H1 (cell line): Measurements from ENCODE around the gene ANXA2R. TPM values are rescaled to one million over a fixed set of nuclear protein-coding genes. Genes with fewer than 3 reads are reported as not detected.

Source experiments
- CTCF ChIA-PET: fragments of 300-600 bp; sonication (Branson Sonifier 250); formaldehyde crosslinking; loops from one replicate; lab custom pipeline; 2021; ENCODE audit not compliant: partially characterized antibody; lab: Charles Lee
- POLR2A ChIA-PET: fragments of 300-600 bp; sonication (Branson Sonifier 250); formaldehyde crosslinking; loops from one replicate; lab custom pipeline; 2021; ENCODE audit warnings: inconsistent platforms; ENCODE audit not compliant: partially characterized antibody; lab: Charles Lee
- DNase-seq, 2 experiments: peaks; one replicate each; pipeline versions ENCODE4 v3.0.0 to v3.0.0-alpha.2; 2010 to 2022; ENCODE audit warnings: low spot score in 2 of 2, low read depth in 1 of 2, mixed read lengths in 1 of 2
- FAIRE-seq: peaks from 2 replicates; lab custom pipeline; 2011; peaks lifted over from hg19 to GRCh38; lab: Jason Lieb, UNC
- H2AFZ ChIP-seq: 2 replicates; pipeline ENCODE4 v1.8.1; 2012; ENCODE audit warnings: low read length, inconsistent platforms
- H2AK5ac ChIP-seq: 2 replicates; pipeline ENCODE4 v1.6.1; 2013; ENCODE audit warnings: low read depth, low read length
- H2BK120ac ChIP-seq: replicated peaks from 2 replicates; pipeline ENCODE3; 2013; ENCODE audit warnings: low read depth, low read length, inconsistent platforms
- H2BK12ac ChIP-seq: 2 replicates; pipeline ENCODE4 v1.6.1; 2013; ENCODE audit warnings: low read depth, low read length
- H2BK15ac ChIP-seq: 2 replicates; pipeline ENCODE4 v1.6.1; 2013; ENCODE audit warnings: low read length
- H2BK20ac ChIP-seq: 2 replicates; pipeline ENCODE4 v1.6.1; 2013; ENCODE audit warnings: low read length
- H2BK5ac ChIP-seq: 2 replicates; pipeline ENCODE4 v1.6.1; 2013; ENCODE audit warnings: low read depth, low read length
- H3K14ac ChIP-seq: 2 replicates; pipeline ENCODE4 v1.6.1; 2013; ENCODE audit warnings: inconsistent platforms; ENCODE audit not compliant: insufficient read length
- H3K18ac ChIP-seq: 2 replicates; pipeline ENCODE4 v1.6.1; 2013; ENCODE audit warnings: low read length; ENCODE audit errors: extremely low read depth
- H3K23ac ChIP-seq: 2 replicates; pipeline ENCODE4 v1.6.1; 2013; ENCODE audit warnings: inconsistent platforms; ENCODE audit not compliant: insufficient read length
- H3K23me2 ChIP-seq: 2 replicates; pipeline ENCODE4 v1.6.1; 2013; ENCODE audit warnings: low read depth, low read length
- H3K27ac ChIP-seq: 2 replicates; pipeline ENCODE4 v1.6.1; 2011; ENCODE audit warnings: low read depth, low read length, inconsistent platforms
- H3K27me3 ChIP-seq, 4 experiments: replicated peaks in 1 of 4; 1 replicate in 1 of 4; 2 replicates in 3 of 4; pipeline versions ENCODE4 v1.6.1 to v1.8.1; 2011 to 2013; ENCODE audit warnings: low read length in 3 of 4, mild to moderate bottlenecking in 3 of 4, inconsistent platforms in 2 of 4, mixed read lengths in 2 of 4, moderate library complexity in 1 of 4; ENCODE audit not compliant: control insufficient read depth in 3 of 4, insufficient read depth in 3 of 4; ENCODE audit errors: extremely low read depth in 1 of 4
- H3K36me3 ChIP-seq, 4 experiments: 2 replicates each; pipeline versions ENCODE4 v1.6.1 to v1.8.1; 2011 to 2013; ENCODE audit warnings: mild to moderate bottlenecking in 4 of 4, low read length in 3 of 4, moderate library complexity in 2 of 4, control low read depth in 1 of 4, inconsistent platforms in 1 of 4; ENCODE audit not compliant: insufficient read depth in 4 of 4, control insufficient read depth in 2 of 4
- H3K4ac ChIP-seq: replicated peaks from 2 replicates; pipeline ENCODE3; 2013; ENCODE audit warnings: low read length, low read depth, mixed read lengths, inconsistent platforms; ENCODE audit not compliant: insufficient read length
- H3K4me1 ChIP-seq, 4 experiments: replicated peaks in 1 of 4; 1 replicate in 1 of 4; 2 replicates in 3 of 4; pipeline versions ENCODE4 v1.6.1 to v1.8.1; 2011 to 2013; ENCODE audit warnings: low read length in 3 of 4, inconsistent platforms in 2 of 4, mixed read lengths in 1 of 4; ENCODE audit not compliant: insufficient read depth in 4 of 4, control insufficient read depth in 3 of 4
- H3K4me2 ChIP-seq, 2 experiments: 2 replicates each; pipeline versions ENCODE4 v1.6.1 to v1.8.1; 2011 to 2013; ENCODE audit warnings: low read depth in 2 of 2, low read length in 2 of 2, control low read depth in 1 of 2, inconsistent platforms in 1 of 2, mild to moderate bottlenecking in 1 of 2; ENCODE audit not compliant: insufficient read depth in 1 of 2
- H3K4me3 ChIP-seq, 4 experiments: fragments of 200-600, 300-600 bp in 1 of 4; sonication (generic), shearing (Covaris generic), sonication (Bioruptor Twin) in 1 of 4; 2 replicates each; pipeline versions ENCODE4 v1.5.1 to v1.8.1; 2011 to 2016; ENCODE audit warnings: low read length in 4 of 4, low read depth in 3 of 4, control low read depth in 2 of 4, inconsistent platforms in 2 of 4, mild to moderate bottlenecking in 2 of 4, mixed read lengths in 1 of 4, moderate library complexity in 1 of 4; ENCODE audit not compliant: insufficient read depth in 2 of 4; ENCODE audit errors: extremely low read depth in 1 of 4
- H3K56ac ChIP-seq: replicated peaks from 2 replicates; pipeline ENCODE3; 2013; ENCODE audit warnings: low read depth, mild to moderate bottlenecking, mixed read lengths, low read length, inconsistent platforms; ENCODE audit not compliant: insufficient read length
- H3K79me1 ChIP-seq: 2 replicates; pipeline ENCODE4 v1.6.1; 2013; ENCODE audit warnings: low read depth, low read length, control low read depth
- H3K79me2 ChIP-seq, 2 experiments: 2 replicates each; pipeline versions ENCODE4 v1.6.1 to v1.8.1; 2012 to 2013; ENCODE audit warnings: low read length in 2 of 2, mild to moderate bottlenecking in 2 of 2, inconsistent platforms in 1 of 2; ENCODE audit not compliant: insufficient read depth in 2 of 2, control insufficient read depth in 1 of 2
- H3K9ac ChIP-seq, 4 experiments: replicated peaks in 1 of 4; 1 replicate in 1 of 4; 2 replicates in 3 of 4; pipeline versions ENCODE4 v1.6.1 to v1.8.1; 2011 to 2013; ENCODE audit warnings: low read depth in 3 of 4, low read length in 3 of 4, control low read depth in 2 of 4, mild to moderate bottlenecking in 2 of 4, moderate library complexity in 2 of 4, inconsistent platforms in 1 of 4; ENCODE audit errors: extremely low read depth in 1 of 4
- H3K9me3 ChIP-seq, 2 experiments: 2 replicates each; pipeline versions ENCODE4 v1.6.1 to v1.8.1; 2012 to 2013; ENCODE audit warnings: mild to moderate bottlenecking in 2 of 2, moderate library complexity in 2 of 2, control low read depth in 1 of 2, inconsistent platforms in 1 of 2, low read depth in 1 of 2, low read length in 1 of 2, mixed read lengths in 1 of 2; ENCODE audit not compliant: insufficient read depth in 2 of 2
- H4K20me1 ChIP-seq, 2 experiments: replicated peaks in 1 of 2; 2 replicates each; pipeline versions ENCODE3 to v1.8.1; 2011 to 2013; ENCODE audit warnings: inconsistent platforms in 2 of 2, low read length in 2 of 2, mild to moderate bottlenecking in 1 of 2; ENCODE audit not compliant: insufficient read depth in 2 of 2, control insufficient read depth in 1 of 2
- H4K5ac ChIP-seq: 2 replicates; pipeline ENCODE4 v1.6.1; 2013; ENCODE audit warnings: low read length, low read depth, mixed read lengths, inconsistent platforms; ENCODE audit not compliant: insufficient read length
- H4K8ac ChIP-seq: 2 replicates; pipeline ENCODE4 v1.8.0; 2013; ENCODE audit warnings: mild to moderate bottlenecking, moderate library complexity, low read length, inconsistent platforms; ENCODE audit not compliant: insufficient read depth; ENCODE audit errors: extremely low read depth
- H4K91ac ChIP-seq: replicated peaks from 2 replicates; pipeline ENCODE3; 2013; ENCODE audit warnings: low read length, mixed read lengths, inconsistent platforms; ENCODE audit not compliant: insufficient read length
- CBX5 ChIP-seq: fragments of 300-800, 300-1000 bp; sonication (generic); IDR thresholded peaks from 2 replicates; pipeline ENCODE4 v1.7.1; 2016; ENCODE audit warnings: antibody characterized with exemption, low read length, low read depth
- RNF2 ChIP-seq: fragments of 200-900, 300-1000 bp; sonication (generic); IDR thresholded peaks from 2 replicates; pipeline ENCODE4 v1.7.1; 2016; ENCODE audit warnings: borderline replicate concordance, low read depth, mild to moderate bottlenecking, antibody characterized with exemption, low read length; ENCODE audit not compliant: poor library complexity, severe bottlenecking; ENCODE audit errors: missing control alignments
- WGBS, 2 experiments: shearing (Covaris generic) in 1 of 2; methylation state at CpG; one replicate each; pipeline versions ENCODE4 v1.1.6 to v1.1.7; 2013 to 2015; ENCODE audit warnings: low lambda C conversion rate in 2 of 2, mixed read lengths in 2 of 2, inconsistent platforms in 1 of 2, low coverage in 1 of 2, missing lambda C conversion rate in 1 of 2; ENCODE audit not compliant: insufficient replicate concordance in 2 of 2, insufficient coverage in 1 of 2, insufficient read length in 1 of 2; ENCODE audit errors: extremely low coverage in 1 of 2, missing lambda C conversion rate in 1 of 2; 5-methylcytosine and 5-hydroxymethylcytosine counted together
- polyA plus RNA-seq, 7 experiments: library from polyadenylated mRNA; depleted of rRNA in 3 of 7; stranded (reverse) in 5 of 7; unstranded in 2 of 7; fragments of >200 nt in 5 of 7; fragments of 200-250 nt in 2 of 7; gene quantifications; 1 replicate in 5 of 7; 2 replicates in 1 of 7; 4 replicates in 1 of 7; pipeline versions ENCODE4 v1.2.1 to v1.2.3, GENCODE V29; 2011 to 2013; ENCODE audit warnings: missing spikeins in 2 of 7, mixed read lengths in 2 of 7
- total RNA-seq: library from RNA; stranded (reverse); fragmentation: NEBNext Ultra II Directional; extraction: Animal tissue kit (Norgen Biotek cat#: 25700); gene quantifications from 2 replicates; pipeline ENCODE4 v1.2.1, GENCODE V29; 2021

The ANXA2R gene
- total and polyA plus RNA-seq, 2 of the 8 experiments (the other 6 are each of a cell fraction or from before 2014, with no cell fraction given) = 0.08 to 0.17 TPM

DNA sequence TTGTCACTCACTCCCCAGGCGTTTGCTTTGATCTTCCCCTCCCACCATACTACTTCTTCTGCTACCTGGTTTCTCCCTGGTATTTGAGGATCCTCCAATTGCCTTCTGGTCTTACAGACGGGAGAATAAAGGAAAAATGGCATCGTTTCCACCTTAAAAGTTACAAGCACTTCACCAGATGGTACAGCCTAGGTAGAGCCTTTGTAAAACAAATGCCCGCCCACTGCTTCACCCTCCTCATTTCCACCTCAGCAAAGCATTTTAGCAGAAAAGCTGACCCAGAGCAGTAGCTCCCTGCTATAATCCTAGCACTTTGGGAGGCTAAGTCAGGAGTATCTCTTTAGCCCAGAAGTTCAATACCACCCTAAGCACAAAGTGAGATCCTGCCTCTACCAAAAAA is 5.1 kb upstream of the ANXA2R start:
- H4K5ac ChIP-seq = no peak overlapping the region
- FAIRE-seq (no peak), DNase-seq (no peak)
- H2AK5ac ChIP-seq = no peak overlapping the region
- ChIA-PET CTCF (interaction anchor here (0.6 to 2.0 kb wide), 7 partner anchors 8 to 92 kb away, joined by 3 to 8 read pairs (median 3); no protein-coding TSS in a partner anchor), POLR2A (interaction anchor here (0.7 to 2.7 kb wide), 6 partner anchors 11 to 75 kb away, joined by 3 to 8 read pairs (median 4); partner anchors contain the start of gene ZNF131)
- peak overlapping the region; percentile 46 to 72 for H3K4me2 ChIP-seq
- H2BK120ac ChIP-seq = no peak overlapping the region
- no peak overlapping the region for H3K23ac ChIP-seq
- WGBS, 2 experiments = 7% methylated on average over 4 of the region's 4 CpGs; no CpG with 5 or more reads in 1 of the 2 experiments
- no peak overlapping the region for H3K27ac ChIP-seq
- no peak overlapping the region for H3K56ac ChIP-seq
- no peaks in the 10 kb centered on the region; the same call in 1 of the 2 replicates for H3K23me2 ChIP-seq
- H3K27me3 ChIP-seq = peaks cover 36 to 63% (median 52%) of the 10 kb centered on the region in 4 experiments
- peak overlapping the region in 2 of 4 experiments; percentile 29 to 41; a peak in 5 of 8 replicates for H3K4me3 ChIP-seq
- peaks cover 11 to 25% of the 10 kb centered on the region in 2 experiments for H4K20me1 ChIP-seq
- H3K18ac ChIP-seq = no peak overlapping the region
- H2BK12ac ChIP-seq = no peak overlapping the region
- no peak overlapping the region for H2BK15ac ChIP-seq
- H3K79me2 ChIP-seq = no peaks in the 10 kb centered on the region
- no peak overlapping the region for H3K9ac ChIP-seq
- H2BK20ac ChIP-seq = 0 out of 2 replicates have a peak overlapping the region, but pooled peaks have one; percentile 21
- peaks cover 7 to 21% (median 11%) of the 10 kb centered on the region in 4 experiments for H3K4me1 ChIP-seq
- no peak overlapping the region for H3K14ac ChIP-seq
- H3K4ac ChIP-seq = no peak overlapping the region
- H3K36me3 ChIP-seq = no peaks in the 10 kb centered on the region
- TF ChIP-seq CBX5 (no peak), RNF2 (peak; percentile 5)
- H4K91ac ChIP-seq = no peak overlapping the region
- no peak overlapping the region for H2BK5ac ChIP-seq
- no peak overlapping the region for H4K8ac ChIP-seq
- H2AFZ ChIP-seq = no peak overlapping the region
- H3K9me3 ChIP-seq = no peaks in the 10 kb centered on the region
- H3K79me1 ChIP-seq = no peaks in the 10 kb centered on the region
